D721Med (cell line): ENCODE measurements around the gene GZMM.

Source experiments
- DNase-seq: peaks from one replicate; pipeline ENCODE4 v3.0.0; 2011; ENCODE audit warnings: low spot score; ENCODE audit not compliant: insufficient read length
- FAIRE-seq: peaks from 2 replicates; lab custom pipeline; 2011; peaks lifted over from hg19 to GRCh38; lab: Jason Lieb, UNC
- CTCF ChIP-seq: IDR thresholded peaks from 2 replicates; pipeline ENCODE4 v1.5.1; 2012; ENCODE audit warnings: mild to moderate bottlenecking, control low read depth; ENCODE audit not compliant: insufficient read depth; ENCODE audit errors: missing control alignments

GZMM gene

GRCh38 chr19:507286-508203 lies 36.3 kb upstream of the GZMM start, which contains the start of gene TPGS1:
Gene TPGS1 (plus strand): TSS chr19:507497. CDS start chr19:507507, 10 bp downstream.
- no peak for TF ChIP-seq CTCF
- peak; percentile 91 for DNase-seq
- no peak for FAIRE-seq

GRCh38 chr19:508204-509150 lies 35.4 kb upstream of the GZMM start:
- DNase-seq (no peak), FAIRE-seq (no peak)
- no peak for TF ChIP-seq CTCF

GRCh38 chr19:510606-511100 lies 33.2 kb upstream of the GZMM start:
- peak; percentile 85 for TF ChIP-seq CTCF
- FAIRE-seq, result no peak
- DNase-seq, result peak; percentile 94

GRCh38 chr19:511101-511851 lies 32.6 kb upstream of the GZMM start:
- FAIRE-seq (no peak), DNase-seq (no peak)
- no peak for TF ChIP-seq CTCF

- TF ChIP-seq CTCF, result no peak
- FAIRE-seq, result no peak
- DNase-seq, result no peak
Measured at GRCh38 chr19:512547-513365, 31.1 kb upstream of the GZMM start.
